K562 (cell line): ENCODE measurements around the gene PITX2. TPM values are rescaled to one million over a fixed set of nuclear protein-coding genes. Genes with fewer than 3 reads are reported as not detected.

Source experiments
- ATAC-seq: fragments of 200-7000 bp; cut with Tn5 transposase; 3 replicates; pipeline ENCODE4 v1.9.1; 2020; ENCODE audit warnings: moderate library complexity
- BruUV-seq: library from RNA; stranded (reverse); fragments of 400-500 nt; replicated peaks from 2 replicates; lab custom pipeline; 2021; lab: Mats Ljungman, UMichigan
- CTCF ChIA-PET: fragments of 300-600 bp; formaldehyde crosslinking; extraction: SDS; loops from one replicate; lab custom pipeline; 2021; ENCODE audit warnings: low intra/inter-chr PET ratio; lab: Yijun Ruan, JAX
- POLR2A ChIA-PET: fragments of 300-600, 350-650 bp; sonication (Branson Sonifier 250); formaldehyde crosslinking; extraction: SDS; loops from one replicate; lab custom pipeline; 2021; ENCODE audit warnings: antibody characterized with exemption, inconsistent platforms; lab: Yijun Ruan, JAX
- DNase-seq, 4 experiments: peaks; one replicate each; pipeline versions ENCODE4 v3.0.0 to v3.0.0-alpha.2; 2011 to 2018; ENCODE audit warnings: low spot score in 3 of 4, mixed read lengths in 3 of 4; ENCODE audit errors: extremely low read depth in 1 of 4
- FAIRE-seq: peaks from 2 replicates; lab custom pipeline; 2011; peaks lifted over from hg19 to GRCh38; lab: Jason Lieb, UNC
- H2AFZ ChIP-seq: 2 replicates; pipeline ENCODE4 v1.6.0; 2011; ENCODE audit warnings: low read depth, low read length, control low read depth, inconsistent platforms
- H3K27ac ChIP-seq: fragments of 200-600 bp; 3 replicates; pipeline ENCODE4 v1.8.0; 2011; ENCODE audit warnings: low read depth, mild to moderate bottlenecking, control low read depth, inconsistent platforms, low read length, moderate library complexity, mixed read lengths; ENCODE audit errors: extremely low read depth
- H3K27me3 ChIP-seq, 2 experiments: fragments of 300-600 bp in 1 of 2; 2 replicates in 1 of 2; 3 replicates in 1 of 2; pipeline versions ENCODE4 v1.6.0 to v1.8.0; 2011; ENCODE audit warnings: inconsistent platforms in 2 of 2, low read length in 2 of 2, mild to moderate bottlenecking in 1 of 2, mixed read lengths in 1 of 2, moderate library complexity in 1 of 2; ENCODE audit not compliant: control insufficient read depth in 2 of 2, insufficient read depth in 2 of 2
- H3K36me3 ChIP-seq: fragments of 300-600 bp; 3 replicates; pipeline ENCODE4 v1.8.0; 2011; ENCODE audit warnings: mild to moderate bottlenecking, low read length, inconsistent platforms; ENCODE audit not compliant: control insufficient read depth, insufficient read depth
- H3K4me1 ChIP-seq, 2 experiments: fragments of 200-600 bp in 1 of 2; replicated peaks in 1 of 2; 2 replicates in 1 of 2; 3 replicates in 1 of 2; pipeline versions ENCODE4 v1.5.1 to v1.8.0; 2011; ENCODE audit warnings: inconsistent platforms in 2 of 2, low read length in 2 of 2, mild to moderate bottlenecking in 1 of 2, mixed read lengths in 1 of 2, moderate library complexity in 1 of 2; ENCODE audit not compliant: control insufficient read depth in 2 of 2, insufficient read depth in 2 of 2
- H3K4me2 ChIP-seq: 2 replicates; pipeline ENCODE4 v1.6.1; 2011; ENCODE audit warnings: low read length, control low read depth, inconsistent platforms, mixed read lengths; ENCODE audit not compliant: insufficient read depth
- H3K4me3 ChIP-seq: fragments of 200-600 bp; sonication (generic), shearing (Covaris generic); 2 replicates; pipeline ENCODE4 v1.5.1; 2016; ENCODE audit warnings: control low read depth, inconsistent platforms
- H3K79me2 ChIP-seq: fragments of 200-600 bp; 3 replicates; pipeline ENCODE4 v1.8.0; 2011; ENCODE audit warnings: low read length, inconsistent platforms; ENCODE audit not compliant: control insufficient read depth, insufficient read depth
- H3K9ac ChIP-seq, 2 experiments: 2 replicates each; pipeline versions ENCODE4 v1.6.0 to v1.6.1; 2011; ENCODE audit warnings: low read depth in 2 of 2, low read length in 2 of 2, control low read depth in 1 of 2, inconsistent platforms in 1 of 2, mild to moderate bottlenecking in 1 of 2, mixed read lengths in 1 of 2; ENCODE audit not compliant: insufficient read depth in 1 of 2
- H3K9me1 ChIP-seq: one replicate; pipeline ENCODE4 v1.6.0; 2011; ENCODE audit warnings: inconsistent platforms, mild to moderate bottlenecking, low read length, moderate library complexity; ENCODE audit not compliant: control insufficient read depth, insufficient read depth
- H3K9me3 ChIP-seq: replicated peaks from 2 replicates; pipeline ENCODE4 v1.5.1; 2011; ENCODE audit warnings: low read depth, low read length, inconsistent platforms; ENCODE audit not compliant: control insufficient read depth, insufficient read depth
- H4K20me1 ChIP-seq: replicated peaks from 2 replicates; pipeline ENCODE4 v1.6.1; 2011; ENCODE audit warnings: low read length, inconsistent platforms, mixed read lengths; ENCODE audit not compliant: control insufficient read depth, insufficient read depth
- CHD4 ChIP-seq: fragments of 200-600 bp; sonication (generic); IDR thresholded peaks from 3 replicates; pipeline ENCODE4 v1.6.1; 2012; ENCODE audit warnings: low read depth, mild to moderate bottlenecking, mixed read lengths, low read length, inconsistent platforms; ENCODE audit not compliant: insufficient read depth, insufficient replicate concordance, poor library complexity, severe bottlenecking
- NFIC ChIP-seq: fragments of 450-650 bp; IDR thresholded peaks from 2 replicates; pipeline ENCODE4 v1.6.1; 2017; ENCODE audit warnings: mild to moderate bottlenecking, inconsistent platforms
- POLR3A ChIP-seq: IDR thresholded peaks from 2 replicates; pipeline ENCODE4 v1.6.1; 2011; ENCODE audit warnings: borderline replicate concordance, mild to moderate bottlenecking, moderate library complexity; ENCODE audit not compliant: insufficient read length, insufficient read depth; ENCODE audit errors: extremely low read depth
- SLC30A9 ChIP-seq: fragments of 250-450 bp; sonication (Bioruptor Pico); IDR thresholded peaks from 2 replicates; pipeline ENCODE4 v1.8.0; 2022; ENCODE audit warnings: mild to moderate bottlenecking, moderate library complexity
- SMC3 ChIP-seq: conservative IDR thresholded peaks from 2 replicates; pipeline ENCODE4 v1.6.1; 2011; ENCODE audit warnings: low read depth, low read length, improper control_type of control experiment; ENCODE audit not compliant: insufficient read depth
- SNIP1 ChIP-seq: fragments of 450-650 bp; IDR thresholded peaks from 2 replicates; pipeline ENCODE4 v1.7.1; 2017; ENCODE audit warnings: low read depth, mild to moderate bottlenecking
- ZNF146 ChIP-seq: IDR thresholded peaks from one replicate; pipeline ENCODE4 v1.6.1; 2018; ENCODE audit warnings: missing compliant biosample characterization; ENCODE audit not compliant: unreplicated experiment
- ZNF384 ChIP-seq: IDR thresholded peaks from 2 replicates; pipeline ENCODE4 v1.6.1; 2012; ENCODE audit warnings: low read depth, low read length, improper control_type of control experiment
- ZNF431 ChIP-seq: sonication (generic); formaldehyde crosslinking; IDR thresholded peaks from 2 replicates; pipeline ENCODE4 v1.8.0; 2022; ENCODE audit warnings: mild to moderate bottlenecking, missing genetic modification reagents
- ZNF778 ChIP-seq: fragments of 450-650 bp; formaldehyde crosslinking; IDR thresholded peaks from 2 replicates; pipeline ENCODE4 v1.4.0; 2020; ENCODE audit warnings: mild to moderate bottlenecking, moderate library complexity
- WGBS: fragments of 100-300 bp; shearing (Covaris generic); methylation state at CpG from one replicate; pipeline ENCODE4 v1.1.6; 2016; ENCODE audit warnings: low coverage, mixed read lengths; ENCODE audit not compliant: insufficient coverage; ENCODE audit errors: missing lambda C conversion rate; 5-methylcytosine and 5-hydroxymethylcytosine counted together
- in situ Hi-C: fragments of 300-500 bp; cut with MboI; formaldehyde crosslinking; loops from 4 replicates; pipeline ENCODE4 v1.15.0; 2018; ENCODE audit warnings: inconsistent platforms, mixed read lengths
- intact Hi-C: fragments of 100-400 bp; cut with micrococcal nuclease; formaldehyde crosslinking; loops from 2 replicates; pipeline ENCODE4 v1.14.2; 2022
- polyA plus RNA-seq, 8 experiments: library from polyadenylated mRNA; depleted of rRNA in 4 of 8; stranded (reverse) in 5 of 8; unstranded in 3 of 8; fragments of >200 nt; fragmentation: Nextera tagmentation in 2 of 8; fragmentation: Illumina TruSeq in 1 of 8; extraction: Ambion mirVana in 2 of 8; extraction: Trizol in 1 of 8; gene quantifications; 2 replicates each; pipeline versions ENCODE4 v1.2.1 to v1.2.3, GENCODE V29; 2011 to 2014; ENCODE audit warnings: inconsistent platforms in 1 of 8, missing spikeins in 1 of 8
- total RNA-seq, 7 experiments: library from RNA; depleted of rRNA in 6 of 7; stranded (reverse); fragments of >200 nt in 6 of 7; fragmentation: Illumina TruSeq in 2 of 7; extraction: Trizol in 2 of 7; gene quantifications; 2 replicates each; pipeline versions ENCODE4 v1.2.1 to v1.2.3, GENCODE V29; 2011 to 2021; ENCODE audit warnings: low replicate concordance in 1 of 7
- TF ChIP-seq, protein P1 (sequence below): IDR thresholded peaks from 2 replicates; pipeline ENCODE4 v1.6.1; 2012; ENCODE audit warnings: low read depth, low read length, improper control_type of control experiment, borderline replicate concordance
- TF ChIP-seq, protein P2 (sequence below): fragments of 450-650 bp; IDR thresholded peaks from 2 replicates; pipeline ENCODE4 v1.6.1; 2016; ENCODE audit warnings: mild to moderate bottlenecking
- TF ChIP-seq, protein P3 (sequence below): IDR thresholded peaks from 2 replicates; pipeline ENCODE4 v1.6.1; 2016; ENCODE audit warnings: missing genetic modification characterization, missing compliant biosample characterization

The PITX2 gene
- total and polyA plus RNA-seq, 9 of the 15 experiments (the other 6 are each of a cell fraction or from before 2014, with no cell fraction given) = 0.08 TPM; not detected in 8

DNA sequence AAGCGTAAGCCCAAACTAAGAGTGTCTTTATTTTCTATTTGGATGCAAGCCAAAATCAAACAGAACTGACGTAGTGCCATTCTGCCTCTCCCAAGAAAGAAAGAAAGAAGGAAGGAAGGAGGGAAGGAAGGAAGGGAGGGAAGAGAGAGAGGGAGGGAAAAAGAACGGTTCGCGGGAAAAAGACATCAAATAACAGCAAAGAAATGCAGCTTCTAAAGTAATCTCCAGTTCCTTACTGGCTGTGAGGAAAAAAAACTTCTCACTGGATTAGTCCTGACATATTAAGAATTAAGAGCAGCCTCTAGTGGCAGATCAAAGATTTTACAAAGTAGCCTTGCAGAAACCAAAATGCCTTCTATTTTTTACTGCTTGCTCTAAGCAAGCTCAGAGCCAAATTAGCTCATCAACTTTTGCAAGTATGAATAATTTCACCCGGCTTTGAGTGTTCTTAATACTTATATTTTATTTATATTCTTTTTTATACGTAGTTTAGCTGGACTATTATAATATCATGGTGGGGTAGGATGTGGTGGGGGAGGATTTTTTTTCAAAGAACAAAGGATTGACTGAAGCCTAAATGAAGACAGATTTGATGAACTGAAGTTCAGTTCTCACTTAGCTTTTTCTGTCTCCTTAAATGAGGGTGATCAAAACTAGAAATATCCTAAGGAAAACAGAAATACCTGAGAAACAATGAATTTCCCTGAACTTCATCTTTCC, 36.6 kb downstream of the PITX2 start:
- CTCF ChIA-PET = no interaction called here
- no peak overlapping the region for H3K4me2 ChIP-seq
- WGBS = 0% methylated on average over 7 of the region's 7 CpGs
- TF ChIP-seq CHD4 (no peak), ZNF146 (CRISPR knock-in tag) (no peak), SMC3 (no peak), ZNF384 (0 out of 2 replicates have a peak, but pooled peaks have one; percentile 8), SLC30A9 (CRISPR knock-in tag) (no peak), NFIC (peak; percentile 75), ZNF778 (no peak), SNIP1 (no peak), POLR3A (no peak), ZNF431 (CRISPR knock-in tag) (no peak)
- TF ChIP-seq, protein P1, sequence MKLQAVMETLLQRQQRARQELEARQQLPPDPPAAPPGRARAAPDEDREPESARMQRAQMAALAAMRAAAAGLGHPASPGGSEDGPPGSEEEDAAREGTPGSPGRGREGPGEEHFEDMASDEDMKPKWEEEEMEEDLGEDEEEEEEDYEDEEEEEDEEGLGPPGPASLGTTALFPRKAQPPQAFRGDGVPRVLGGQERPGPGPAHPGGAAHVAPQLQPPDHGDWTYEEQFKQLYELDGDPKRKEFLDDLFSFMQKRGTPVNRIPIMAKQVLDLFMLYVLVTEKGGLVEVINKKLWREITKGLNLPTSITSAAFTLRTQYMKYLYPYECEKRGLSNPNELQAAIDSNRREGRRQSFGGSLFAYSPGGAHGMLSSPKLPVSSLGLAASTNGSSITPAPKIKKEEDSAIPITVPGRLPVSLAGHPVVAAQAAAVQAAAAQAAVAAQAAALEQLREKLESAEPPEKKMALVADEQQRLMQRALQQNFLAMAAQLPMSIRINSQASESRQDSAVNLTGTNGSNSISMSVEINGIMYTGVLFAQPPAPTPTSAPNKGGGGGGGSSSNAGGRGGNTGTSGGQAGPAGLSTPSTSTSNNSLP = peak; percentile 81
- TF ChIP-seq, protein P2, sequence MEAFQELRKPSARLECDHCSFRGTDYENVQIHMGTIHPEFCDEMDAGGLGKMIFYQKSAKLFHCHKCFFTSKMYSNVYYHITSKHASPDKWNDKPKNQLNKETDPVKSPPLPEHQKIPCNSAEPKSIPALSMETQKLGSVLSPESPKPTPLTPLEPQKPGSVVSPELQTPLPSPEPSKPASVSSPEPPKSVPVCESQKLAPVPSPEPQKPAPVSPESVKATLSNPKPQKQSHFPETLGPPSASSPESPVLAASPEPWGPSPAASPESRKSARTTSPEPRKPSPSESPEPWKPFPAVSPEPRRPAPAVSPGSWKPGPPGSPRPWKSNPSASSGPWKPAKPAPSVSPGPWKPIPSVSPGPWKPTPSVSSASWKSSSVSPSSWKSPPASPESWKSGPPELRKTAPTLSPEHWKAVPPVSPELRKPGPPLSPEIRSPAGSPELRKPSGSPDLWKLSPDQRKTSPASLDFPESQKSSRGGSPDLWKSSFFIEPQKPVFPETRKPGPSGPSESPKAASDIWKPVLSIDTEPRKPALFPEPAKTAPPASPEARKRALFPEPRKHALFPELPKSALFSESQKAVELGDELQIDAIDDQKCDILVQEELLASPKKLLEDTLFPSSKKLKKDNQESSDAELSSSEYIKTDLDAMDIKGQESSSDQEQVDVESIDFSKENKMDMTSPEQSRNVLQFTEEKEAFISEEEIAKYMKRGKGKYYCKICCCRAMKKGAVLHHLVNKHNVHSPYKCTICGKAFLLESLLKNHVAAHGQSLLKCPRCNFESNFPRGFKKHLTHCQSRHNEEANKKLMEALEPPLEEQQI = no peak
- TF ChIP-seq, protein P3, sequence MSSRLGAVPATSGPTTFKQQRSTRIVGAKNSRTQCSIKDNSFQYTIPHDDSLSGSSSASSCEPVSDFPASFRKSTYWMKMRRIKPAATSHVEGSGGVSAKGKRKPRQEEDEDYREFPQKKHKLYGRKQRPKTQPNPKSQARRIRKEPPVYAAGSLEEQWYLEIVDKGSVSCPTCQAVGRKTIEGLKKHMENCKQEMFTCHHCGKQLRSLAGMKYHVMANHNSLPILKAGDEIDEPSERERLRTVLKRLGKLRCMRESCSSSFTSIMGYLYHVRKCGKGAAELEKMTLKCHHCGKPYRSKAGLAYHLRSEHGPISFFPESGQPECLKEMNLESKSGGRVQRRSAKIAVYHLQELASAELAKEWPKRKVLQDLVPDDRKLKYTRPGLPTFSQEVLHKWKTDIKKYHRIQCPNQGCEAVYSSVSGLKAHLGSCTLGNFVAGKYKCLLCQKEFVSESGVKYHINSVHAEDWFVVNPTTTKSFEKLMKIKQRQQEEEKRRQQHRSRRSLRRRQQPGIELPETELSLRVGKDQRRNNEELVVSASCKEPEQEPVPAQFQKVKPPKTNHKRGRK (tag) = 0 out of 2 replicates have a peak, but pooled peaks have one; percentile 24

More for the DNA sequence above, 36.6 kb downstream of the PITX2 start:
- H3K27me3 ChIP-seq = peaks cover 2 to 10% of the 10 kb centered on the region in 2 experiments; a peak in 2 of 5 replicates
- no peaks in the 10 kb centered on the region for H3K36me3 ChIP-seq
- no peak overlapping the region for H3K9ac ChIP-seq
- no peaks in the 10 kb centered on the region for H3K79me2 ChIP-seq
- H3K27ac ChIP-seq = no peak overlapping the region
- BruUV-seq = no TSS peak
- no peak overlapping the region for H3K4me3 ChIP-seq
- H3K4me1 ChIP-seq = peaks cover 0 to 6% of the 10 kb centered on the region in 2 experiments; a peak in 2 of 5 replicates
- in situ Hi-C loops (no loop called here), intact Hi-C loops (no loop called here)
- POLR2A ChIA-PET = no interaction called here
- no peaks in the 10 kb centered on the region for H3K9me3 ChIP-seq
- peak; percentile 64 for ATAC-seq
- no peak overlapping the region for H2AFZ ChIP-seq
- peak in 2 of 4 experiments; percentile 4 to 12 for DNase-seq
- H3K9me1 ChIP-seq = no peaks in the 10 kb centered on the region
- no peak for FAIRE-seq
- H4K20me1 ChIP-seq = no peaks in the 10 kb centered on the region
